Spleen (tissue), 7 donors: ENCODE measurements around the gene MCC.

ENCODE experiments used
- POLR2AphosphoS5 ChIP-seq, 3 donors: sonication (generic); formaldehyde crosslinking; IDR thresholded peaks; one replicate each; pipeline ENCODE4 v1.5.1; 2017; ENCODE audit warnings: antibody characterized with exemption in 3 of 3
- TF ChIP-seq, protein P1 (sequence below), 11 experiments: fragments of 200-600 bp in 7 of 11; fragments of 450-650 bp in 4 of 11; sonication (generic) in 4 of 11; IDR thresholded peaks in 8 of 11; conservative IDR thresholded peaks in 3 of 11; 1 replicate in 7 of 11; 2 replicates in 4 of 11; pipeline versions ENCODE4 v1.4.0 to v1.8.0; 2016 to 2021; ENCODE audit warnings: antibody characterized with exemption in 11 of 11, inconsistent platforms in 4 of 11, mild to moderate bottlenecking in 1 of 11
- donor health status: DM: no; HTN: no; CAD: no; lungs with moderate emphysema.
- donor health status: DM: no; HTN: no; CAD: no.
- donor health status: DM: no; HTN: no; CAD: no.

DNA sequence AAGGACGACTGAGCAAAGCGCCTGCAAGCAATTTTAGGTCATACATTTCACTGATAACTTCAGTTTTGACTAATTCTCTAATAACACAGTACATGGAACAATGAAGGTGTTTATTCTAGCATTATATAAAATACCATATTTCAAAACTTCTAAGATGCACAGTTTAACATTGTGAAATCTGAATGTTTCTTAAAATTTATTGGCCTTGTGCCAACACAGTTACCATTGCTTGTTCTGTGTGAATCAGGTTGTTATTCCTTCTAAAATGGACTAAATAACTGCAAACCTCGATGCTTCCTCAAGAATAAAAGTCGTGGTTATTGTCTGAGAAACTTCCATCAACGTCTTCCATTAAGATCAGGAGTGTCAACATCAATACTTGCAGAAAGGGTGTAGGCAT, 8.0 kb downstream of the MCC start:
- TF ChIP-seq, protein P1, sequence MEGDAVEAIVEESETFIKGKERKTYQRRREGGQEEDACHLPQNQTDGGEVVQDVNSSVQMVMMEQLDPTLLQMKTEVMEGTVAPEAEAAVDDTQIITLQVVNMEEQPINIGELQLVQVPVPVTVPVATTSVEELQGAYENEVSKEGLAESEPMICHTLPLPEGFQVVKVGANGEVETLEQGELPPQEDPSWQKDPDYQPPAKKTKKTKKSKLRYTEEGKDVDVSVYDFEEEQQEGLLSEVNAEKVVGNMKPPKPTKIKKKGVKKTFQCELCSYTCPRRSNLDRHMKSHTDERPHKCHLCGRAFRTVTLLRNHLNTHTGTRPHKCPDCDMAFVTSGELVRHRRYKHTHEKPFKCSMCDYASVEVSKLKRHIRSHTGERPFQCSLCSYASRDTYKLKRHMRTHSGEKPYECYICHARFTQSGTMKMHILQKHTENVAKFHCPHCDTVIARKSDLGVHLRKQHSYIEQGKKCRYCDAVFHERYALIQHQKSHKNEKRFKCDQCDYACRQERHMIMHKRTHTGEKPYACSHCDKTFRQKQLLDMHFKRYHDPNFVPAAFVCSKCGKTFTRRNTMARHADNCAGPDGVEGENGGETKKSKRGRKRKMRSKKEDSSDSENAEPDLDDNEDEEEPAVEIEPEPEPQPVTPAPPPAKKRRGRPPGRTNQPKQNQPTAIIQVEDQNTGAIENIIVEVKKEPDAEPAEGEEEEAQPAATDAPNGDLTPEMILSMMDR (IDR thresholded peaks at IDR 0.05 in 8 of 11, conservative IDR thresholded peaks at IDR 0.05 in 3 of 11), result no peak
- no peak for TF ChIP-seq POLR2AphosphoS5 (IDR thresholded peaks at IDR 0.05)
